GM12864 (cell line): Measurements from ENCODE around the gene TMEM244.
"Not testable (repeated sequence)": the region's sequence is repeated elsewhere in the genome, so short reads cannot be mapped to it uniquely, and the experiment has no call there.

ENCODE experiments used
- DNase-seq: peaks from one replicate; pipeline ENCODE4 v3.0.0-alpha.2; 2011; ENCODE audit warnings: low read depth
- H3K4me3 ChIP-seq: 2 replicates; pipeline ENCODE4 v1.5.1; 2011; ENCODE audit warnings: mild to moderate bottlenecking, low read depth, low read length, control low read depth
- TF ChIP-seq, protein P1 (sequence below): IDR thresholded peaks from 2 replicates; pipeline ENCODE4 v1.5.1; 2011; ENCODE audit warnings: low read depth, mild to moderate bottlenecking, moderate library complexity, low read length, control low read depth, inconsistent platforms; ENCODE audit errors: missing control alignments

The TMEM244 gene

DNA sequence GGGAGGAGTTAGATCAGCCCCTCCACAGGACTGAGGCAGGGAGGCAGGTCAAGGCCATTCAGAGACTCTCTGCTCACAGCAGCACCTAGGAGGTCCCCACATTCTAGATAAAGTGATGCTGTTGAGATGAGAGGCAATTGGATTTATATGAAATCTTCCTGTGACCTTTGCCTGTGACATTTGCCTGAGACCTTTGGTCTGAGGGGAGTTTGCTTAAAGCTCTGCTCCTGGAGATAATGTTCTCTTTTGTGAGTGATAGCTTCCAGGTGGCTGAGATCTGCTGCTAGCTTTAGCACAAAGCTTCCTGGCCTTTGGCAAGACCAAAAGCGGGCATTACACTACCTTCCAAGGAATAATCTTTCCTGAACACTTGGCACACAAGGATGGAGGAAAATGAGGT is 43.3 kb downstream of the TMEM244 start:
- DNase-seq = no peak

DNA sequence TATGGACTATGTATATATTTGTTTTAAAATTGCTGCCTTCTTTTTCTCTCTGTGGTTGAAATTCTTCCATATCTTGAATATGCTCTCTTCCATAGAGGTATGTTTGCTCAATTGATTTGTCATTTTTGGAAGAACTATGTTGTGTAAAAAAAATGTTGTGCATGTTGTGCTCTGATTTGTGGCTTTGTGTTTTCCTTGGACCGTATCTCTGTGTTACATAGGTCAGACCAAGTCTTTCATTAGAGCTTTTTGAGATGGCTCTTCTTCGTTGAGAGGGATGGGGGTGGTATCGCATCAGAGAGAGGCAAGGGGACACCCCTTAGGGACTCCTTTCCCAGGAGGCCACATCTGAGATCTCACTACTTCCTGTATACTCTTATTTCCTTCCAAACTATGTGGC is 43.8 kb downstream of the TMEM244 start:
- DNase-seq = no peak
- TF ChIP-seq, protein P1, sequence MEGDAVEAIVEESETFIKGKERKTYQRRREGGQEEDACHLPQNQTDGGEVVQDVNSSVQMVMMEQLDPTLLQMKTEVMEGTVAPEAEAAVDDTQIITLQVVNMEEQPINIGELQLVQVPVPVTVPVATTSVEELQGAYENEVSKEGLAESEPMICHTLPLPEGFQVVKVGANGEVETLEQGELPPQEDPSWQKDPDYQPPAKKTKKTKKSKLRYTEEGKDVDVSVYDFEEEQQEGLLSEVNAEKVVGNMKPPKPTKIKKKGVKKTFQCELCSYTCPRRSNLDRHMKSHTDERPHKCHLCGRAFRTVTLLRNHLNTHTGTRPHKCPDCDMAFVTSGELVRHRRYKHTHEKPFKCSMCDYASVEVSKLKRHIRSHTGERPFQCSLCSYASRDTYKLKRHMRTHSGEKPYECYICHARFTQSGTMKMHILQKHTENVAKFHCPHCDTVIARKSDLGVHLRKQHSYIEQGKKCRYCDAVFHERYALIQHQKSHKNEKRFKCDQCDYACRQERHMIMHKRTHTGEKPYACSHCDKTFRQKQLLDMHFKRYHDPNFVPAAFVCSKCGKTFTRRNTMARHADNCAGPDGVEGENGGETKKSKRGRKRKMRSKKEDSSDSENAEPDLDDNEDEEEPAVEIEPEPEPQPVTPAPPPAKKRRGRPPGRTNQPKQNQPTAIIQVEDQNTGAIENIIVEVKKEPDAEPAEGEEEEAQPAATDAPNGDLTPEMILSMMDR = no peak
- no peak overlapping the region for H3K4me3 ChIP-seq

More for the DNA sequence above, 43.3 kb downstream of the TMEM244 start:
- TF ChIP-seq, protein P1 = no peak
- no peak overlapping the region for H3K4me3 ChIP-seq

DNA sequence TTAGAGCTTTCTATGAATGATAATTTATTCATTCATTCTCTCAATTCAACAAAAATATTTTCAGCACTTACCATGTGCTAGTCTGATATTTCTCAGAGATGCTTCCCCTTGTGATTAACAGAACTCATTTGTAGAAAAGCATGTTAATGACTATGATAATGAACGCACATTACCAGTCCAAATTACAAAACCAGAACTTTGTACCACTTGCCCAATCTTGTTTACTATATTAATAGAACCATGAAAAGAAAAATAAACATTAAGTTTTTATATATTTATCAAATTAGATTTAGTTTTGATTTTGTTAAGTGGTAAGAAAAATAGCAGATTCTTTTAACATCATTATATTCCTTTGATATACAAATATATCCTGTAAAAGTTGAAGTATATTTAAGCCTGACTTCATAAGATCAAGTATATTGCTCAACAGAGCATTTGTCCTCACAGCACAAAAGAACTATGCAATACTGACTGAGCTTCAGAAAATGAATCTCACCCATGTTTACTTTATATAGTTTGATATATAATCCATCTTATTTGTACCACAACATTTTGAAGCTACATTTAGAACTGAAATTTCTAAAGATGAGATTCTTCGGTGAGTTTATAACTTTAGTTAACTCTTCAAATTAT is 48.9 kb downstream of the TMEM244 start:
- no peak for DNase-seq
- H3K4me3 ChIP-seq = no peak overlapping the region
- TF ChIP-seq, protein P1 = no peak

DNA sequence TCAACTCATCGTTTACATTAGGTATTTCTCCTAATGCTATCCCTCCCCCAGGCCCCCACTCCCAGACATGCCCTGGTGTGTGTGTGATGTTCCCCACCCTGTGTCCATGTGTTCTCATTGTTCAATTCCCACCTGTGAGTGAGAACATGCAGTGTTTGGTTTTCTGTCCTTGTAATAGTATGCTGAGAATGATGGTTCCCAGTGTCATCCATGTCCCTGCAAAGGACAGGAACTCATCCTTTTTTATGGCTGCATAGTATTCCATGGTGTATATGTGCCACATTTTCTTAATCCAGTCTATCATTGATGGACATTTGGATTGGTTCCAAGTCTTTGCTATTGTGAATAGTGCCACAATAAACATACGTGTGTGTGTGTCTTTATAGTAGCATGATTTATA is 54.0 kb downstream of the TMEM244 start:
- not testable (repeated sequence) for H3K4me3 ChIP-seq, DNase-seq

DNA sequence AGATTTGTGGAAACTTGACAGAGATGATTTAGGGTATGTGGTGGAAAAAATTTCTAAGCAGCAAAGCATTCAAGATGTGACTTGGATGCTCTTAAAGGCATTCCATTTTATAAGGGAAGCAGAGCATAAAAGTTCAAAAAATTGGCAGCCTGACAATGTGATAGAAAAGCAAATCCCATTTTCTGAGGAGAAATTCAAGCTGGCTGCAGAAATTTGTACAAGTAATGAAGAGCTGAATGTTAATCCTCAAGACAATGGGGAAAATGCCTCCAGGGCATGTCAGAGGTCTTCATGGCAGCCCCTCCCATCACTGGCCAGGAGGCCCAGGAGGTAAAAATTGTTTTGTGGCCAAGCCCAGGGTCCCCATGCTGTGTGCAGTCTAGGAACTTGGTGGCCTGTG is 58.2 kb downstream of the TMEM244 start:
- not testable (repeated sequence) for DNase-seq, H3K4me3 ChIP-seq

DNA sequence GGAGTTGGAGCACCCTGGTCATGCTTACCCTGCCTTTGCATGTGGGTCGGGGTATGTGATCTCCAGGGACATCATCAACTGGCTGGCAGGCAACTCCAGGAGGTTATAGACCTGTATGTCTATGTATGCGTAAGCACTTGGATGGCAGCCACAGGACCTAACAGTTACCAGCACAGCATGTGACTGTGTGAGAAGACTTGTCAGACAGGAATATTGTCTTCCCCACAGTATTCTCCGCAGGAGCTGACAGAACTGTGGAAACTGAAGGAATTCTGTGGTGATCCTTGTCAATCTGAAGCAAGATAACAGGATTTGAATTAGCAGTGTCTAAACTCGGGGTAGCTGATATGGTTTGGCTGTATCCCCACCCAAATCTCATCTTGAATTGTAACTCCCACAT is 59.2 kb downstream of the TMEM244 start:
- H3K4me3 ChIP-seq = no peak overlapping the region
- DNase-seq = no peak
- TF ChIP-seq, protein P1 = no peak

DNA sequence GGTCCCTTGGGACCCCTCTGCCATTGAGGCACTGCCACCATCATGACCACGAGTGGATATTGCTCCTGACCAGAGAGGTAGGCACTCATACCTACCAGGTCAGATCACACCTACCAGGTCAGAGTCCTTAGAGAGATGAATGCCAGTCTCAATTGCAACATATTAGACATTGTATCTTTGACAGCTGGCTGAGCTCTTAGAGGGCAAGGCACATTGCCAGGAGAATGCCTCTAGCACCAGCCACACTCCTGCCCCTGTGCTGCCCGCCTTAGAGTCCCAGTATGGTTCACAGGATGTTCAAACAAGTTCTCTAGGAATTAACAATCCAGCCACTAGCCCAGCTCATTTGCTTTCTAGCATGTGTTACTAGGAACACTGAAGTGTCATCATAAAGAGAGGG is 65.9 kb downstream of the TMEM244 start:
- no peak overlapping the region for H3K4me3 ChIP-seq
- no peak for DNase-seq
- TF ChIP-seq, protein P1 = no peak

DNA sequence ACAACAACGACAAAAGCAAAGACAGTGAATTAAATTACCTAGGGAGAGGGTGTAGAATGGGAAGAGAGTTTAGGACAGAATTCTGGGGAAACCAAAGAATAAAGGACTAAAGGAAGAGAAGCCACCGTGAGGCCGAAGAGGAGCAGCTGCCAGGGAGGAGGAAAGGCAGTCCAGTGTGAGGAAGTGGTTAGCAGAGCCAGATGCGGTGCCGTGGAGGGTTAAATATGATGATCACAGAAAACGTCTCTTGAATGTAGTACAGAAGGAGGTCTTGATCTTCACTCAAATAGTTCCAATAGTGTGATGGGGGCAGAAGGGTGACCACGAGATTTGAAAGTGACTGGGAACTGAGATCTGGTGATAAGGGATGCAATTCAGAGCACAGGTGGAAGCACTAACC is 67.7 kb downstream of the TMEM244 start:
- no peak overlapping the region for H3K4me3 ChIP-seq
- TF ChIP-seq, protein P1 = no peak
- DNase-seq = no peak
